GM12875 (cell line): ENCODE measurements around the gene ZDHHC14.
"Not testable (repeated sequence)": the region's sequence is repeated elsewhere in the genome, so short reads cannot be mapped to it uniquely, and the experiment has no call there.

Experiments used
- H3K4me3 ChIP-seq: one replicate; pipeline ENCODE4 v1.5.1; 2011; ENCODE audit warnings: low read depth, low read length, control low read depth
- CTCF ChIP-seq: IDR thresholded peaks from 2 replicates; pipeline ENCODE4 v1.5.1; 2011; ENCODE audit warnings: low read depth, mild to moderate bottlenecking, control low read depth, inconsistent platforms, low read length, moderate library complexity, borderline replicate concordance; ENCODE audit not compliant: insufficient read depth

Gene ZDHHC14

GRCh38 chr6:157699777-157700636 is 319.0 kb downstream of the ZDHHC14 start:
- TF ChIP-seq CTCF: no peak
- no peak overlapping the region for H3K4me3 ChIP-seq

- H3K4me3 ChIP-seq: not testable (repeated sequence)
Measured at GRCh38 chr6:157706351-157706750, 325.4 kb downstream of the ZDHHC14 start.

GRCh38 chr6:157706883-157707282 is 325.9 kb downstream of the ZDHHC14 start:
- no peak overlapping the region for H3K4me3 ChIP-seq
- TF ChIP-seq CTCF: no peak

- H3K4me3 ChIP-seq: no peak overlapping the region
- no peak for TF ChIP-seq CTCF
Measured at GRCh38 chr6:157707576-157707975, 326.6 kb downstream of the ZDHHC14 start.

GRCh38 chr6:157708239-157708638 is 327.2 kb downstream of the ZDHHC14 start:
- no peak overlapping the region for H3K4me3 ChIP-seq
- no peak for TF ChIP-seq CTCF

GRCh38 chr6:157708933-157709332 is 327.9 kb downstream of the ZDHHC14 start:
- TF ChIP-seq CTCF: no peak
- H3K4me3 ChIP-seq: no peak overlapping the region

GRCh38 chr6:157709555-157709954 is 328.6 kb downstream of the ZDHHC14 start:
- no peak overlapping the region for H3K4me3 ChIP-seq
- no peak for TF ChIP-seq CTCF

- no peak for TF ChIP-seq CTCF
- no peak overlapping the region for H3K4me3 ChIP-seq
Measured at GRCh38 chr6:157710604-157711003, 329.6 kb downstream of the ZDHHC14 start.
